GM10266 (cell line): ENCODE results near the gene GGNBP2.
A peak's percentile ranks its signal among the peaks of the same experiment; 100 is the strongest.

Experiments used
- DNase-seq: peaks from one replicate; pipeline ENCODE4 v3.0.0; 2012; ENCODE audit errors: extremely low spot score
- CTCF ChIP-seq: IDR thresholded peaks from 2 replicates; pipeline ENCODE4 v1.5.1; 2012; ENCODE audit warnings: mild to moderate bottlenecking, low read depth; ENCODE audit not compliant: control insufficient read depth, insufficient read depth; ENCODE audit errors: missing control alignments

The GGNBP2 gene

GRCh38 chr17:36575028-36575427 lies 30.3 kb downstream of the GGNBP2 start:
- no peak for DNase-seq
- TF ChIP-seq CTCF: no peak

- DNase-seq: no peak
- TF ChIP-seq CTCF: no peak
Measured at GRCh38 chr17:36576793-36577192, 32.1 kb downstream of the GGNBP2 start.

GRCh38 chr17:36578671-36579070 lies 34.0 kb downstream of the GGNBP2 start:
- no peak for TF ChIP-seq CTCF
- no peak for DNase-seq

GRCh38 chr17:36583787-36584186 lies 39.1 kb downstream of the GGNBP2 start:
- TF ChIP-seq CTCF: no peak
- DNase-seq: no peak

- no peak for TF ChIP-seq CTCF
Measured at GRCh38 chr17:36586138-36586537, 41.4 kb downstream of the GGNBP2 start.

GRCh38 chr17:36590082-36590481 lies 45.4 kb downstream of the GGNBP2 start:
- no peak for TF ChIP-seq CTCF
- no peak for DNase-seq

More at GRCh38 chr17:36586138-36586537, 41.4 kb downstream of the GGNBP2 start:
- DNase-seq: no peak

GRCh38 chr17:36591434-36592315 lies 47.0 kb downstream of the GGNBP2 start, which contains the start of gene DHRS11:
Gene DHRS11 (plus strand): TSS chr17:36591879. CDS start chr17:36592010, 131 bp downstream.
- peak; percentile 96 for DNase-seq
- TF ChIP-seq CTCF: peak; percentile 42
